Stimulated activated CD4-positive, alpha-beta T cell treated with anti-CD3 and anti-CD28 coated beads, Interleukin-15, amount 100 ng/mL, for 1 hour (primary cell): Measurements from ENCODE around the gene CALML6.
"Not testable (repeated sequence)": the region's sequence is repeated elsewhere in the genome, so short reads cannot be mapped to it uniquely, and the experiment has no call there.

Experiments
- DNase-seq, 2 donors: peaks; one replicate each; pipeline ENCODE4 v3.0.0-alpha.2; 2020; ENCODE audit warnings: low read depth in 1 of 2, low spot score in 1 of 2

The CALML6 gene

DNA sequence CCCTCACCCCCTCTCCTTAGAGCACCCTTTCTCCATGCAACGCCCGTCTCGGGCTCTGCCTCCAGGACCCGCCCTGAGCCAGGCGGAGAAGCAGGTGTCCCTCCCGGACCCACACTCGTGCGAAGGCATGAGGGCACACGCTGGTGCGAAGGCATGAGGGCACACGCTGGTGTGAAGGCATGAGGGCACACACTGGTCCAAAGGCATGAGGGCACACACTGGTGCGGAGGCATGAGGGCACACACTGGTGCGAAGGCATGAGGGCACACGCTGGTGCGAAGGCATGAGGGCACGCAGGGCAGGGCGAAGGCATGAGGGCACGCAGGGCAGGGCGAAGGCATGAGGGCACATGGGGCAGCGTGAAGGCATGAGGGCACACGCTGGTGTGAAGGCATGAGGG is 9.8 kb downstream of the CALML6 start:
- no peak for DNase-seq

- no peak for DNase-seq
Measured at GRCh38 chr1:1925437-1926345, 10.6 kb downstream of the CALML6 start.

- DNase-seq = no peak
Measured at GRCh38 chr1:1926346-1926811, 11.3 kb downstream of the CALML6 start.

DNA sequence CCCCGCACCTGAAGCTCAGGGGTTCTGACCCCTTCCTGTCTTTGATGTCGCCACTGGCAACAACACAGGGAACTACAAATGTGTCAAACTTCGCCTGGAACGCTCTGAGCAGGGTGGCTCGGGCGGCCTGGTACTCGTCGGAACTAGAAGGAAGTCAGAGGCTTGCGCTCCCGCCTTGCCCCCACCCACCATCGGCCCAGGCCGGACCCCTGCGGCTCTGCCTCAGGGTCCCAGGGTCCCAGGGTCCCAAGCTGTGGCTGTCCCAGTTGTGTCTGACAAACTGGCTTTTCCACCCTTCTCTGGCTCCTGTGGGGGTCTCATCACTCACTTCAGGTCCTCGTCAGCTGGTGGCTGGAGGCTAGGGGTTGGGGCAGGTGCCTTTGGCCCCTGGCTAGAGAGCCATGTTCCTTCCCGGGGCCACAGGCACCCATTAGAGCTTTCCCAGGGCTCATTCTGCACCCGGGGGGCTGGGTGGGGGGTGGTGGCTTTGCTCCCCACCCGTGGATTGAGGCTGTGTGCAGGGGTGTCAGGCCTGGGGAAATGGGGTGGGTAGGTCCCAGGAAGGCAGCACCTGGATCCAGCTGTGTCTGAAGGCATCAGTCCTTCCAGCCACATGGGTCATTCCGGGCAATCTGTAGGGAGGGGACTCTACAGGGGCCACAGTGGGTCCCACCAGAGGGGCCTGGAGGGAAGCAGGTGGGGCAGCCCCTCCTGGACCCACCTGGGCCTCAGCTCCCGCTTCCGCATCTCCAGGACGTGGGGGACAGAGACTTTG is 12.0 kb downstream of the CALML6 start:
- no peak for DNase-seq

GRCh38 chr1:1927751-1928150 is 12.7 kb downstream of the CALML6 start:
- no peak for DNase-seq

- DNase-seq = no peak
Measured at GRCh38 chr1:1928231-1929101, 13.4 kb downstream of the CALML6 start.

GRCh38 chr1:1929102-1929638 is 14.1 kb downstream of the CALML6 start:
- DNase-seq = no peak

- DNase-seq = no peak
Measured at GRCh38 chr1:1929639-1930545, 14.8 kb downstream of the CALML6 start.

DNA sequence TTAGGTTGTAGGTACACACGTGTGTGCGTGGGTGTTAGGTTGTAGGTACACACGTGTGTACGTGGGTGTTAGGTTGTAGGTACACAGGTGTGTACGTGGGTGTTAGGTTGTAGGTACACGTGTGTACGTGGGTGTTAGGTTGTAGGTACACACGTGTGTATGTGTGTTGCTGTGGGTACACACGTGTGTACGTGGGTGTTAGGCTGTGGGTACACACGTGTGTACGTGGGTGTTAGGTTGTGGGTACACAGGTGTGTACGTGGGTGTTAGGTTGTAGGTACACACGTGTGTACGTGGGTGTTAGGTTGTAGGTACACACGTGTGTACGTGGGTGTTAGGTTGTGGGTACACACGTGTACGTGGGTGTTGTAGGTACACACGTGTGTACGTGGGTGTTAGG is 19.8 kb downstream of the CALML6 start:
- not testable (repeated sequence) for DNase-seq

DNA sequence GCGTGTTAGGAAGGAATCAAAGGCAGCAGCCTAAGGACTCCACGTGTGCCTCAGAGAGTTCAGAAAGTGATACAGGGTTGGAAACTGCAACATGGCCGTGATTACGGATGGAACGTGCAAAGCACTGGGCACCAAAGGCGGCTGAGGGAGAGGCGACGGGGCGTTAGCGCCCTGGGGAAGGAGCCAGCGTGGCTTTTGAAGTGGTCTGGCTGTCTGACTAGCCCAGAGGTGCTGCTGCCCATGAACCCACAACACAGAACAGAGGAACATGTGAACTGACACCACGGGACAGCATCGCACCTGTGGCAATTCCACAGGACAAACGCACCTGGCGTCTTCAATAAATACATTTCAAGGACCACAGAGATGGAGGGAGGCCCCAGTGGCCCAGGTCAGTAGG is 22.0 kb downstream of the CALML6 start:
- no peak for DNase-seq

DNA sequence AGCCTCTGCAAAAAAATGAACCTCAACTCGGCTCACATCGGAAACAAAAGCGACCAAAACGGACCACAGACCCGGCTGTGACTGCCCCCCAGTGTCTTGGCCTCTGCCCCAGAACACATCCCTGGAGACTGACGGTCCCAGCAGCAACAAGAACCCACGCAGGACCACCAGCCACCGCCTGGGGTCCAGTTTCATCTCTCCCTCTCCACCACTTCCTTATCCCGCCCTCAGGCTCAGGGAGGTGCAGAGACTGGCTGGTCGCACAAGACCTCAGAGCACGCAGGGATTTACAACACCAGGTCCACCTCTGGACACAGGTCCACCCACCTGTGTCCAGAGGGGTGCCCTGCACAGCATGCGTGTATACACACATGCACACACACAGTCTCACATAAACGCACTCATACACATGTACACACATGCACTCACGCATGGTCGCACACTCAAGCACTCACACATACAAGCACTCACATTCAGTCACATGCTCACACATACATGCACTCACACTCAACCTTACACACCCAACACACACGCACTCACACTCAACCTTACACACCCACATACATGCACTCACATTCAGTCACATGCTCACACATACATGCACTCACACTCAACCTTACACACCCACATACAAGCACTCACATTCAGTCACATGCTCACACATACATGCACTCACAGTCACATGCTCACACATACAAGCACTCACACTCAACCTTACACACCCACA is 22.7 kb downstream of the CALML6 start:
- no peak for DNase-seq

DNA sequence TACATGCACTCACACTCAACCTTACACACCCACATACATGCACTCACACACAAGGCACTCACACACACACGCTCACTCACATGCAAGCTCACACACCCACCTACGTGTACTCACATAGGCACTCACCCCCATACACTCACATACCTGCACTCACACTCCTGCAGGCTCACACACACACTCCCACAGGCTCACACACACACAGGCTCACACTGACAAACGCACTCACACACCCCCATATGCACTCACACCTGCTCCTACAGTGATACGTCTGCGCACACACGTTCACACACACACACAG is 23.2 kb downstream of the CALML6 start:
- DNase-seq = no peak

- no peak for DNase-seq
Measured at GRCh38 chr1:1938613-1939295, 23.7 kb downstream of the CALML6 start.

- no peak for DNase-seq
Measured at GRCh38 chr1:1939296-1940122, 24.4 kb downstream of the CALML6 start.

- DNase-seq = no peak
Measured at GRCh38 chr1:1940123-1940425, 25.0 kb downstream of the CALML6 start.

GRCh38 chr1:1941211-1941841 is 26.3 kb downstream of the CALML6 start:
- DNase-seq = no peak

DNA sequence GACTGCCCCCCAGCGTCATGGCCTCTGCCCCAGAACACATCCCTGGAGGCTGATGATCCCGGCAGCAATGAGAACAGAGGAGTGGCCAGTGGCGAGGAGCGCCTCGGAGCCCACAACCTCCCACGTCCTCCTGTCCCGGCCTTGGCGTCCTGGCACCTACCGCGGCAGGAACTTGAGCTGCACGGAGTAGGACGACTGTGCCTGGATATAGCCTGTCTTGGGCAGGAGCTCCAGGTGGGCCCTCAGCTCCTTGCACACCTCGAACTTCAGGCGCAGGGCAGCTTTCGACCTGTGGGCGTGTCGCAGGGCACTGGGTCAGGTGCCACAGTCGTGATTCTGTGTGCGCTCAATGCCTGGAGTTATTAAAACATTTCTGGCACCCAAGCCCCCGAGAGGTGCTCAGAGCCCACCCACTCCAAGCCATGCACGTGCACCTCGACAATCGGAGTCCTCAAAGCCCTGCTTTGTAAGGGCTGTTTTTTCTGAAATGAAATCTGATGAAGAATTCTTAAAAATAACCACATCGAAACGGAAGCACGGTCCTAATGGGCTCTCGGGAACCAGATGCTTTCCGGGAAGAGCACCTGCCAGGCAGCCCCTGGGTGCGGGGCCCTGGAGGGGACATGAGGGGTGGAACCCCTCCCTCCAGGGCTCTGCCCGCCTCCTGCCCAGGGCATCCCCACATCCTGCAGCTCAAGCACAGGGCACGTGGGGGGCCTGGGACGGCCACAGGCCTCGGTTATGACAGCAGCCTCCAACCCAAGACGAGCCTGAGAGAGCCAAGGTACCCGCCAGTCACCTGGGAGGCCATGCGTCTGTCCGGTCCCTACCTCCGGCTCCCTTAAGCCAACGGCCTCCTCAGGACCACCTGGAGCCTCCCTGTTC is 27.1 kb downstream of the CALML6 start:
- DNase-seq = no peak
